ENCODE measurements around the gene CACNA2D3.

The CACNA2D3 gene

DNA sequence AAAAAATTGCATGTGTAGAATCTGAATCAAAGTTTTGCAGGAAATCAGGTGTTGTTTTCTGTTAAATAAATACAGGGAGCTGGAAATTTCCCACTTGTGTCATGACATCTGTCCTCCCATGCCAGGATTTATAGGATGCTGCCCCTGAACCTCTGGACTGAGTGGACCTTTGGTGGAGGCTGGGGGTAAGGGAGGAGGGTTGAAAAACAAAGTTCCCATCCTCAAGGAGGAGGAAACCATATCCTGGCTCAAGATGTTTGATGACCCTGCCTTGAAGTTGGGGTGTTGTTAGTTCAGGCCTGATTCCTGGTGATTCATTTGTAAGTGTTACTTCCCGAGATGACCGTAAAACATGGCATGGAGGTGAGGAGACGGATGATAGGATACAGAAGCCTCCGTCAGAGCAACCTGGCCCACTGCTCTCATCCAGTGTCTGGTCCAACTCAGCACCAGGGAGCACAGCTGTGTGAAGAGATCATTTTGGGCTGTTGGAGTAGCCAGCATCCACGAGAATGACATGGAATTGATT is 223.6 kb downstream of the CACNA2D3 start:
- no peak for DNase-seq

DNA sequence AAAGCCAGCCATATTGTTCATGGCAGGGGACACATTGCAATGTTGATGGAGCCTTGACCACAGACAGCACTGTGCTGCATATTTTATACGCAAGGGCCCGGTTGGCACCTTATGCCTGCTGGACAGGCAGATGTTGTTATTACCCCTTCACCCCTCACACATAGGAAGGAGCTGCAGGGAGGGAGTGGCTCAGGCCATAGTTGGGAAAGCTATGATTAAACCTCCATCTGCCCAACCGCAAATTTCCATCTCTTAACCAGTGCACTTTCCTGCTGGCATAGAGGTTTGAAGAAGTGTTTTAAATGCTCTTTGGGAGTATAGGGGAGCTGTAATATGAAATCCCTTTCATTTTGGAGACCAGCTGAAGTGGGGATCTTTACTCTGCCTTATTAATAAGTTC is 224.7 kb downstream of the CACNA2D3 start:
- no peak for DNase-seq

DNA sequence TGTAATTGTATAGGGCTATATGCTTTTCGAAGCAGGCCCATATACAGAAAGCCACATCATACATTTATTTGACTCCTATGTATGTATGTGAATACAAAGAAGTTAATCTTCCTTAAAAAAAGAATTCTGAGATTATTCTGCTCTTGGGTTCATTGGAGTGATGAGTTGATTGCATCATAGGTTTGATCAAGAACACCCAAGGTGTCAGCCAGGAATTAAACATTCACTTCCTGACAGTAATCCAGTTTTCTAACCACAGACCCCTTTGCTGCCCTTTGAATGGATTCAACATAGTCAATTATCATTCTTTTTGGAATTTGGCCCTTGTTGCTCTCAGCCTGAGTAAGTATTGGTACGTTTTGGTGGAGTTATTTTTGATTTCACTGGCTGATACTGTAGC is 225.6 kb downstream of the CACNA2D3 start:
- DNase-seq = no peak

DNA sequence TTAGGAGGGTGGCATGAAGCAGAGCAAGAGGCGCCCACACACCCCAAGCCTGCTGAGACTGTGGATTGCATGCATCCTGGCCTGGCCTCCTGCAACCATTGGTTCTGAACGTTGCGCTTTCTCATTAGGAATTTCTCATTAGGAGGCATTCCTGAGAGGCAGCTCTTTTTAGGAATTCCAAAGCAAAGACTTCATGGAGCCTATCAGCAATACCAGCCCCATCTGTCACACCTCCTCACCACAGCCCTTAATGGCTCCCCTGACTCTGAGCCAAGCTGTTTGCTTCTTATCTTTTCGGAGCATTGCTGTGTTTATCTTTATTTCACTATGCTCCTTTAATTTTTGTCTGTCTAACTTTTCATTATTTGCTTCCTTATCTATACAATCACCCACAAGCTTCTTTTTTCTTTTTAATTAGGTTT is 226.9 kb downstream of the CACNA2D3 start:
- DNase-seq = no peak

DNA sequence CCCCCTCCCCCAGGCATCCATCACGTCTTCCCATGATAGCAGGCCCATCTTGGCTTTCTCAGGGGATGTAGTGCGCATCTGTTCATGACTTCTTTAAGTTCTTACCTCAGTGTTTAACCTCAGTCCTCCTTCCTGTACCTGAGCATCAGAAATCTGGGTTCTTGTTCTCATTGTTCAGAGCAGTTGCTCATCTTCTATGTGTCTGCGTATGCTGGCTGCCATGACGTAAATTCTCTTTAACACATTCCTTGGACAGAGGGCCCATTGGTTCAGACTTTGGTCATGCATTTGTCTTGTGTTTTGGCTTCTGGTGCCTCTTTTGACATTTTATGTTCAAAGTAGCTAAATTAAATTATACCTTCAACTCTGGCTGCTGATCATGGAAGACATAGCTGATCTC is 227.3 kb downstream of the CACNA2D3 start:
- no peak for DNase-seq

DNA sequence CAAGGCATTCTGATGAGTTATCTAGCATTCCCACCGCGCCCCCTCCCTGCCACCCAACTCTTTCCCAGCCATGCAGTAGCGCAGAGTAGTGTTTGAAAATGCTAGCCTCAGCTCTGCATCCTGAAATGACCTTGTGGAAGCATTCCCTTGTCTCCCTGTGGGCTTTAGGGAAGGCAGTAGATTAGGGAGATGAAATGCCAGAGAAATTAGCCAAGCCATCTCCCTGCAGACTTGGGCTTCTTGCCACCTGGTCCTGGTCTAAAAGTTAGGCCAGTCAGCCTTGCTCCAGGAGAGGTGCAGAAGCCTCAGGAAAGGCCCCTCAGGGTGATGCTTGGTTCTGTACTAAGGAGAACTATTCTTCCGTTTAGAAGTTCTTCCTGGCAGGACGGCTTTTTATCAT is 231.2 kb downstream of the CACNA2D3 start:
- DNase-seq = no peak

DNA sequence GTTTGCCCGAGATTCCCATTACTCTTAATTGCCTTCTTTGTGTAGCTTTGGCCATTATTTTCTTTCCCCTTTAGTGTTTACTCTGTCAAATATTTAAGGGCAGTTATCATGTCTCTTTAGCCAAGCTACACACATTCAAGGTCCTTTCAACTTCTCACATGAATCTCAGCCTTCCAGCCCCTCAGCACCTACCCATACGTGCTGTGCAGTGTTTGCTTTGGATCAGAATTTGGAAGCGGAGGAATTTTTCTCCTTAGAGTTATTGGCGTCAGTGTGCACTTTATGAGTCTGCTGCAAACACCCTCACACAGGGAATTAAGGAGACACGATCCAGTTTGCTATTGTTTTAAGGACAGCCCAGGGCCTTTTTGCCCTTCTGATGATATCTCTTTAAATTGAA is 231.6 kb downstream of the CACNA2D3 start:
- no peak for DNase-seq

DNA sequence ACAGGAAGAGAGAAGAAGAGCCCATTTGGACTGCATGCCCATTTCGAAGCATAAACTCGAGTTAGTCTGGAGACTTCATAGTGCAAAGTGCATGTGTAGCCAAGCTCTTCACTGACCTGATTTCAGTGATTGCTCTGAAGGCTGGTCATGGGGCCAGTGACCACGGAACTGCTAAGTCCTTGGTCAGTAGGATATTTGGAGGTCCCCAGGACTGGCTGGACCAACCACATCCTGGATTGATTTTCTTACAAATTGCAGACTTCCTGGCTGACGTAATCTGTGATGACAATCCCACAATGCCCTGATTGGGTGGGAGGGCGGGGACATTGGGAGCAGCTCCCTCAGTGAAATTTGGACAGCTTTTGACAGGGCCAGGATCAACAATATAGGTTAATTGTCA is 233.4 kb downstream of the CACNA2D3 start:
- no peak for DNase-seq

DNA sequence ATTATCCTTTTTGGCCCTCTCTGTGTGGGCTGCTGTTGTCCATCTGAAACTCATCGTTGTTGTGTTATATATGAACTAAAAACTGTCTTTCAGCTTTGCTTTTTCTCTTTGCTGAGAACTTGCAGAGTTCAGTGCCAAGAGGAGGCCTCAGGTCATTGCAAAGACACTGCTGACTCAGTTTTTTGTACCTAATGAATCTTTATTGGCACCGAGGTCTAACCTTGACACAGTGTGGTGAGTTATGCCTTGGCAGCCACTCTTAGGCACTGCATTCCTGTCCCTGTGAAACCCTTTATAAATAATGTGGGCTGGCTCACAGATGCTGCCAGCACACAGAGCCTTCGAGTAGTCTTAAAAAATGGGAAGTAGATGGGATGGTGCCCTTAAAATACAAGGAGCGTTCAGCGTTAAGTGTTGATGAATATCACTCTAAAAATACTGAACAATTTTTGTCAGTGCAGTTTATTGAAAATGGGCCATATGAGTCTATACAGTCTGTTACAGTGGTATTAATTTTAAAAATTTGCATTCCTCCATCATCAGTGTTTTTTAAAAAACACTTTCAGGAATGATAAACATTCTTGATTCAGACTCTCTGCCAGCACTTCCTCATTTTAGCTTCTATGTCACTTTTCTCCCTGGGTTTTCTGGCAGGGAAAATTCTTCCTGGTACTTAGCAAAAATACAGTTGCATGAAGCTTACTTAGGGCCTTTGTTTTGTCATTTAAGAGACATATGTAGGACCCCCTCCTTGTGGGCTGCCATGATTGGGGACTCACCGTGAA is 234.1 kb downstream of the CACNA2D3 start:
- no peak for DNase-seq

DNA sequence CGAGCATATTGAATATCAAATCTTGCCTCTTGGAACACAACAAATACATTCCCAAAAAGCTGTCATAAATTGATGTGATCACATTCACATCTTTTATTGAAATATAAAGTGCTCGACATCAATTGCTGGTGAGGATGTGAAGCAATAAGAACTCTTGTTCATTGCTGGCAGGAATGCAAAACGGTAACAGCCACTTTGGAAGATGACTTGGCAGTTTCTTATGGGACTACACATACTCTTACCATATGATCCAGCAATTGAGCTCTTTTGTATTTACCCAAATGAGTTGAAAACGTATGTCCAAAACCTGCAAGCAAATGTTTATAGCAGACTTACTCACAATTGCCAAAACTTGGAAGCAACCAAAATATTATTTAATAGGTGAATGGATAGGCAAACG is 234.9 kb downstream of the CACNA2D3 start:
- no peak for DNase-seq

DNA sequence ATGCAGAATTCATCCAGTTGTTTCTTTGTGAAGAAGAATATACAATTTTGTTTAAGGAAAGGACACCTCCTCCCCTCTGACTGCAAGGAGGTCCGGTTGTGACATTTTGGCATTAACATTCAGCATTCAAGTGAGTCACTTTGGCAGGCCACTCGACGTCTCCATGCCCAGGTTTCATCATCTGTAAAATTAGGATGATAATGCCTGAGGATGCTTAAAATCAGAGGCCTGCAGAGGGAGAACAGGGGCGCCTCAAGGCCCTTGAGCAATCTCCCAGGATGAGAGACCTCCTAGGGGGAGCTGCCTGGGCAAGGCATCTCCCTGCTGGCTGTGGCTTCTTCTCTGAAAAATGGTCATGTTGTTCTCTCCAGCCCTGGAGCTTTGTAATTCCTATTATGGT is 236.0 kb downstream of the CACNA2D3 start:
- DNase-seq = no peak

DNA sequence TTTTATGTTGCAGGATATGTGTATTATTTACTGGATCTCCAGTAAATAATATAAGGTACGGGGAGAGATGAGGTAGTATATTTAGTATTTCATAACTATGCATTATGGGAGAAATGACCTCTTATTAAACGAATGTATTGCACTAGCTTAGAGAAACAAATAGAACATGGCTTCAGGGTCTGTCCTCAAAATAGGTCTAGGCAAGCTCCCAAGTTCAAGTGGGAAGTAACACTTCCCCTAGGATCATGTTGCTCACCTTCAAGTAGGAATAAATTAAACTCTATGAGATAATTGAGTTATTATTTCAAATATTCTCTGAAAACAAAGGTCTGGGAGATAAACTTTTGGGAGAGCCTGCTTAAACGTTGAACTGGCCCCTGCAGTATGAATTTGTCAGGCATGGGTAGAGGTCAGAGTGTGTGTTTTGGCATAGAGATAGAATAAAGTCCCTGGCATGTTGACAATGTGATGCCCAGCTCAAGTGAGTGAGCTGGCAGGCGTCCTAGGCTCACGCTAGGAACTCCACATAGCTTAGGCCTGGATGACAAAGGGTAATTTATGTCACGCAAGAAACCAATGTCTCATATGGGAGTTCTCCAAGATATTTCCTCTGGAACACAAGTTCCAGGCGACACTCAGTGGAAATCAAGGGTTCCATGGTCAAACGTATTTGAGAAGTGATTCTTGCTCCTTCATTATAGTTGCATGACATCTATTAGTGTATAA is 236.8 kb downstream of the CACNA2D3 start:
- no peak for DNase-seq

DNA sequence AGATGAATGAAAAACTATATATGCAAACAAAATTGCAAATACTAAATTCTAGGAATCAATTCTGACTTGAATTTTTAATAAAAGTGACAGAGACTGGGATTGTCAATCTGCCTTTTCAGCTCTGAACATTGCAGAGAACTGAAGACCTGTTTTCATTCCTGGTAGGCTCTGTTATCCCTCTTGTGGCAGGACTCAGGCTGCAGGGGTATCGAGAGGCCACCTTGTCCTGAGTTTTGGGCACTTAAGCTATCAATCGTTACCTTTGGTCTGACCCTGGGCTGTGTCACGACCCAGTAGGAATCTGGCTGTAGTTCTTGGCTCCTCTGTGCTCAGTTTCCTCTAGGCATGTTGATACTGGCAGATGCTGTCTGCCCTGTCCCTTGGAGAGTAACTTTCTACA is 238.0 kb downstream of the CACNA2D3 start:
- no peak for DNase-seq

DNA sequence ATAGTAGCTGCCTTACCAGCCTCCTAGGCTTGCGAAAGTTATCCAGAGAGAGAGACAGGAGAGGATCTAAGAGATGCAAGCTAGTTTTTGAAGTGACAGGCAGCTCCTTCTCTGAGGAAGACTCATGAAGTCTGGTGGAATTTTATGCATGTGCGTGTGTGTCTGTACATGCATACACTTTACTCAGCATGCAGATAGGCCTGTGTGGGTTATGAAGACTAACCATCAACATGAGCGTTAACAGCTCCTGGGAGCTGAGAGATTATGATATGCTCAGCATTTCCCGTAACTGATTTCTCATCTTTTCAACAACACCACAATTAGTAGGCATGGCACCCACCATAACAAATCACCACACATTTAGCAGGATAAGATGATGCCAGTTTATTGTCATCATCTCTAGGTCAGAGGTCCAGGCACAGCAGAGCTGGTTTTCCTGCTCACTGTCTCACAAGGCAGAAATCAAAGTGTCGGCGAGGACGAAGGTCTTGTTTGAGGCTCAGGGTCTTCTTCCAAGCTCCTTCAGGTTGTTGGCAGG is 239.5 kb downstream of the CACNA2D3 start:
- no peak for DNase-seq

DNA sequence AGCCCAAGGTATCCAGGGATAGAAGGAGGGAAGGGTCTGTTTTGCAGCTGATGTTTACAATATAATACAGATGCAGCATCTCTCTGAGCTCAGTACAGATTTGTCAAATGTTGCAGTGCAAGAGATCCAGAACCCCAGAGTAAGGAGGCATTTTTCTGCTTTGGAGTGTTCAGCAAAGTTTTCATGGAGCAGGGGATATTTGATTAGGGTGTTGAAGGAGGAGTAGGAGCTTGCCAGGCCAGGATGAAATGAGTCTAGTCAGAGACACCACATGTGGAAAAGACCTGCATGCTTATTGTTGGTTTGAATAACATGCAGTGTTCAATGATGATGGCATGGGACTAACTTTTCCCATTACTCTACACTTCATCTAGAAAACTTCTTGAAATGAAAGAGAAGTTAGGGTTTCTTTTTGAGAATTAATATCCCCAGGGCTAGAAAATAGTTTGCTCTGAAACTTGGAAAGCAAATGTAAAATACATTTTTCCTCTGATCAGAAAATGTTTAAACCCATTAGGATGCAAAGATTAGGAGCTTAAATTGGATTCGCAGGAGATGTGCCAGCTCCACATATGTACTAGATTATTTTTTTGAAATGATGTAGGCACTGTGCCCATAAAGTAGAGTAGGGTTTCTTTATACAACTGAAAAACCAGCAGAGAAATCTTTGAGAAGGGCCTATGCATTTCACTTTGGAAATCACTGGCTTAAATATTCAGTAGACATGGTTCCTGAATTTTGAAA is 243.8 kb downstream of the CACNA2D3 start:
- DNase-seq = no peak

DNA sequence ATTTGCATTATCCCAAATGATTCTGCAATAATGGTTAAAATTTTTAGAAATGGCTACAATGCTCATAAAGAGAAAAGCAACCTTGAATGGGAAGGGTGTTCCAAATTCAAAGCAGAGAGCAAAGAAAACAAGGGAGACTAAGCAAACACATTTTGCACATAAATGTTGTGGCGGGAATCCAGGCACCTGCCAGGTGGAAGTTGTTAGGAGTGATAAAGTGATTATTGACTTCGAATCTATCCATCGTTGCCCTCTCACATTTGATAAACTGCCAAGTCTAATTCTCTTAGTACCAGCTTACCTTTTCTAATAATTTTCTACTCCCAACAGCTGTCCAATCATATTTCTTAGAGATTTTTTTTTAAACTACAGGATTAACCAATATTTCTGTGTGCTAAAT is 244.5 kb downstream of the CACNA2D3 start:
- no peak for DNase-seq

DNA sequence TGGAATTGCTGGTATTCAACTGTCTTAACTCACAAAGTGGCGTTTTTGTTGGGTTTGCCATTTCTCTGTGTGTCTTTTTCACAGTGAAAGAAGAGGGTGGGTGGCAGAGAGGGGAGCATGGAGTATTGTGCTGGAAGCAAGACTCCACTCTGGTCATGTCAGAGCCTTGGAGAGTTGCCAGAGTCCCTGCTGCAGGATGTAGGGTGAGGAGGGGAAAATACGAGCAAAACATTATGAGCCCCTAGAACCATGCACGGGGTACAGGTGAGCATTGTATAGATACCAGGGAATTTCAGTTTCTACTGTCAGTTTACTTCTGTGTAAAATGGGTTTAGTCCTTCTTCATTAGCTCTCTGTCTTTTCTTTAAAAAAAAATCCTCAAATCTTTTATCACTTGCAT is 249.9 kb downstream of the CACNA2D3 start:
- no peak for DNase-seq

DNA sequence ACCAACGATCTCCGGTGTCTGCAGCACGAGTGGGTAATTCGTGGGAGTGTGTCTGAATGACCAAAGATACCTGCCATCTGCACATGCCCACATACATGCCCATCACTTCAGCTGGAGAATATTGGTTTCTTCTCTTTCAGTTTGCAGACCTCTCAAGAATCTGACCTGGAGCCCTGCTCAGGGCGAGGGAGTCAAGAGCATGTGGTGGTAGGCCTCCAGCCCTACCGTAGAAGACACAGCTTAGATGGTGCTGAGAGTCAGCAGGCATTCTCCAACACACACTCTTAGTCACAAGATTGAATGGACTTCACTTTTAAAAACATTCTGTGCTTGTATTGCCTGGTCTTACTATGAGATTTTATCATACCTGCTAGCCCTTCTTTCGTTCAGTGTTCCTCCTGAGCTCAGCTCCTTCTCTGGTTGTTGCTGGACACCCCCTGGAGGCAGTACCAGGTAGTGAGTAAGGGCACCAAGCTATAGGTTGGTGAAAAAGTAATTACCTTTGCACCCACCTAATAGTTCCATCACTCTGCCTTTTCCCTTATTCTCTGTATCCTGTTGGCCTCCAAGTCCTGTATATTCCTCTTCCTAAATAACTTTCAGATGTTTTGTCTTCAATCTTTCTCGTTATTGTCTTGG is 252.0 kb downstream of the CACNA2D3 start:
- DNase-seq = no peak

DNA sequence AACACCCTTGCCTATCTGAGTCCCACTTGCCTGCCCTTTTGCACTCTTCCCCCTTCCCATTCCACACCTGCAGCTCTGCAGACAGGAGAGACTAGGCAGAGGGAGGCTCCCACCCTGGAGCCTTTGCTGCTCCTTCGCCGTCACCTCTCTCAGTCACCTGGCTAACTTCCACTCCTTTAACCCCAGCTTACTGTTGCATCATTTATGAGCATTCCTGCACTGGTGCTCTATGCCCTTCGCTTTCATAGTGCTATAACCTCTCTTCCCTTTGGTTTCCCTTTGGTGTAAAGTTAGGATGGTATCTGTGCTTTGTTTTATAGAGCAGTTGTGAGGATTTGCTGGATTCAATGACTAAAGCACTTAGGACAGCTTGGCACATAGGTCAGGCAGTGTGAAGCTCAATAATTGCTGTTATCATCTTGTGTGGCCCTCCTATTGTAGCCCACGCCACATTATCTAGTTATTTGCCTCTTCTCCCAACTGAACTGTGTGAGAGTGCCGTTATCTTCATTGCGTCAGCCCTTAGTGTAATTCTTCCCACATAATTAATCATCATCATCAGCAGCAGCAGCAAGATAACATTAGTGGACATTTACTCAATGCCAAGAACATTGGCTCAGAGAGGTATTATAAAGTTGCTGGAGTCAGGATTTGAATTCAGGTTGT is 253.9 kb downstream of the CACNA2D3 start:
- no peak for DNase-seq

DNA sequence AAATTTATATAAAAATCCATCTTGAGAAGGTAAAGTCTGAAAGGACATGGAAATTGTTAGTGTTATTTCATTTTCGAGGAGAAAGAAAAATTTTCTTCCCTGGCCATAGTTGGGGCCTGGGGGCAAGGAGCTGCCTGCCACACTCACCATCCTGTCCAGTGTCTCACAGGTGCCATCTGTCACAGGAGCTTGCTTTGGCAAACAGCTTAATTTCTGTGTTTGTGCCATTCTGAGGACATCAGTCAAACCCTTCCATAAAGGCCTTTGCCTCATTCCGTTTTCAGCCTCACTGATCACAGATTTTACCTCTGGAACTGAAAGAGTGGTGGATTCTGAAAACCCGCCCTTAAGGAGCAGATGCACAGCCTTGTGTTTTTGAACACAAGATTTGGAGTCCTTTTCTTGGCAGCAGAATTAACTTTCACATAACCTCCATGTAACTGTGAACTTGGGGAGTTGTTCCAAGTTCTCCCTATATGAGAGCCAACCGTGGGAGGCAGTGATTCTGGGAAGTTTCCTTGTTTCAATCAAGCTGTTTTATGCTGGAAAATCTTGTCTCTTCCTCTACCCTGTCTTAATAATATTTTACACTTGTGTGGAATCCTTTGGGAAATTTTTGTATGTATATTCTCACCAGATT is 254.7 kb downstream of the CACNA2D3 start:
- no peak for DNase-seq

DNA sequence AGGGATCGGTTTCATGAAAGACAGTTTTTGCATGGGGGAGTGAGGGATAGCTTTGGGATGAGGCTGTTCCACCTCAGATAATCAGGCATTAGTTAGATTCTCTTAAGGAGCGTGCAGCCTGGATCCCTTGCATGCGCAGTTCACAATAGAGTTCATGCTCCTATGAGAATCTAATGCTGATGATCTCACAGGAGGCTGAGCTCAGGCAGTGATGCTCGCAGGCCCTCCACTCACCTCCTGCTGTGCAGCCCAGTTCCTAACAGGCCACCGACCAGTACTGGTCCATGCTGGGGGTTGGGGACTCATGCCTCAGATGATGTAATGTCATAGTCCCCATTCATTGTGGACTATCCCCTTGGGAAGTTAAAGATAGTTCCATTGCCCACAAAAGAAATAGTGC is 255.8 kb downstream of the CACNA2D3 start:
- no peak for DNase-seq

DNA sequence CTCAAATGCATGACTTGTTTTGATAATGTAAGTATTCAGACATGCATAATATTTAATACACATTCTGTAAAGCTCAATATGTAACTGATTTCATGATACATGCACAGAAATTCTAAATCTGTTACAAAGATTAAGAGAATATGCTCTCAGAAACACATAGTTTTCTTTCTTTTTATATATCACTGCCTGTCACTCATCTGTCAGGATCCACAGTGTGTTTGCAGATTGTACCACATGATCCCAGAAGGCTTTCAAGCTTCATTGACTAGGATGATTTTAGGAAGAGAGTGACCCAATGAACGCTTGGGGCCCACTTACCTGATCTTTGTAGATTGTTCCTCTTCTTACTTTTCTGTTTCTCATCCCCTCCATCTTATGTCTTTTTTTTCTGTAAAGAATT is 261.9 kb downstream of the CACNA2D3 start:
- DNase-seq = no peak
